Measurements from ENCODE around the gene MINDY4. TPM values are rescaled to one million over a fixed set of nuclear protein-coding genes. Genes with fewer than 3 reads are reported as not detected.

MINDY4 gene
- polyA plus RNA-seq, 1 experiment = 1.8 TPM

- no peak overlapping the region for H3K27ac ChIP-seq (ENCODE audit: low read depth, low read length)
- no peaks in the 10 kb centered on the region for H3K27me3 ChIP-seq (ENCODE audit: control insufficient read depth, insufficient read depth, low read length)
- peaks cover 9% of the 10 kb centered on the region; the same call in 1 of the 2 replicates for H3K9me3 ChIP-seq (ENCODE audit: control insufficient read depth, insufficient read depth, low read length)
- ChIA-PET CTCF (no interaction called here), POLR2A (no interaction called here)
- no peak overlapping the region for H3K4me3 ChIP-seq (ENCODE audit: low read depth, low read length)
- no peak for DNase-seq (ENCODE audit: low read depth, low spot score)
- no peak for TF ChIP-seq CTCF (IDR thresholded peaks at IDR 0.05; ENCODE audit: low read depth, low read length)
Observed at GRCh38 chr7:30836991-30837390, 65.8 kb downstream of the MINDY4 start.

GRCh38 chr7:30837581-30837980, 66.4 kb downstream of the MINDY4 start:
- no peak for DNase-seq (ENCODE audit: low read depth, low spot score)
- Histone ChIP-seq H3K27ac (ENCODE audit: low read depth, low read length) (no peak overlapping the region), H3K27me3 (ENCODE audit: control insufficient read depth, insufficient read depth, low read length) (no peaks in the 10 kb centered on the region), H3K4me3 (ENCODE audit: low read depth, low read length) (no peak overlapping the region), H3K9me3 (ENCODE audit: control insufficient read depth, insufficient read depth, low read length) (peaks cover 9% of the 10 kb centered on the region; the same call in 1 of the 2 replicates)
- ChIA-PET POLR2A (no interaction called here), CTCF (interaction anchor here (0.6 kb wide), 1 partner anchor 8 kb away, joined by 3 read pairs; no protein-coding TSS in a partner anchor)
- TF ChIP-seq CTCF (IDR thresholded peaks at IDR 0.05; ENCODE audit: low read depth, low read length) = no peak

GRCh38 chr7:30838008-30838407, 66.8 kb downstream of the MINDY4 start:
- no peak for DNase-seq (ENCODE audit: low read depth, low spot score)
- Histone ChIP-seq H3K27me3 (ENCODE audit: control insufficient read depth, insufficient read depth, low read length) (no peaks in the 10 kb centered on the region), H3K9me3 (ENCODE audit: control insufficient read depth, insufficient read depth, low read length) (peaks cover 9% of the 10 kb centered on the region; the same call in 1 of the 2 replicates), H3K27ac (ENCODE audit: low read depth, low read length) (no peak overlapping the region), H3K4me3 (ENCODE audit: low read depth, low read length) (no peak overlapping the region)
- ChIA-PET POLR2A (no interaction called here), CTCF (interaction anchor here (0.6 kb wide), 1 partner anchor 7 kb away, joined by 3 read pairs; no protein-coding TSS in a partner anchor)
- no peak for TF ChIP-seq CTCF (IDR thresholded peaks at IDR 0.05; ENCODE audit: low read depth, low read length)

GRCh38 chr7:30840141-30841024, 69.2 kb downstream of the MINDY4 start:
- Histone ChIP-seq H3K9me3 (ENCODE audit: control insufficient read depth, insufficient read depth, low read length) (no peaks in the 10 kb centered on the region), H3K27ac (ENCODE audit: low read depth, low read length) (no peak overlapping the region), H3K4me3 (ENCODE audit: low read depth, low read length) (no peak overlapping the region), H3K27me3 (ENCODE audit: control insufficient read depth, insufficient read depth, low read length) (no peaks in the 10 kb centered on the region)
- ChIA-PET POLR2A (no interaction called here), CTCF (interaction anchor here (1.1 to 1.3 kb wide), 2 partner anchors 98 to 283 kb away, joined by 3 to 4 read pairs; no protein-coding TSS in a partner anchor)
- no peak for TF ChIP-seq CTCF (IDR thresholded peaks at IDR 0.05; ENCODE audit: low read depth, low read length)
- DNase-seq (ENCODE audit: low read depth, low spot score) = no peak
